GM12878 (cell line): ENCODE data around the gene ZIC1. TPM values are rescaled to one million over a fixed set of nuclear protein-coding genes. Genes with fewer than 3 reads are reported as not detected.

ENCODE experiments used
- ATAC-seq: fragments of 200-7000 bp; cut with Tn5 transposase; 3 replicates; pipeline ENCODE4 v1.9.1; 2020; ENCODE audit warnings: mild to moderate bottlenecking, moderate library complexity
- BruUV-seq: library from RNA; stranded (reverse); fragments of 400-500 nt; replicated peaks from 2 replicates; lab custom pipeline; 2021; lab: Mats Ljungman, UMichigan
- CTCF ChIA-PET: fragments of 300-600 bp; sonication (Branson Sonifier 250); formaldehyde crosslinking; extraction: SDS; loops from one replicate; lab custom pipeline; 2021; ENCODE audit warnings: inconsistent platforms; lab: Yijun Ruan, JAX
- POLR2A ChIA-PET: fragments of 350-600 bp; formaldehyde crosslinking; extraction: SDS; loops from one replicate; lab custom pipeline; 2021; ENCODE audit warnings: inconsistent platforms; lab: Charles Lee
- RAD21 ChIA-PET: fragments of 300-600 bp; sonication (Branson Sonifier 250); formaldehyde crosslinking; loops from one replicate; lab custom pipeline; 2023; ENCODE audit warnings: antibody characterized with exemption; ENCODE audit not compliant: unreplicated experiment; lab: Charles Lee
- SMC1A ChIA-PET: fragments of 300-600 bp; sonication (Branson Sonifier 250); formaldehyde crosslinking; loops from one replicate; lab custom pipeline; 2023; ENCODE audit not compliant: unreplicated experiment, uncharacterized antibody; lab: Charles Lee
- DNase-seq: peaks from one replicate; pipeline ENCODE4 v3.0.0-alpha.2; 2011; ENCODE audit warnings: low read depth, low spot score
- FAIRE-seq: peaks from 3 replicates; lab custom pipeline; 2011; peaks lifted over from hg19 to GRCh38; lab: Jason Lieb, UNC
- H2AFZ ChIP-seq: 2 replicates; pipeline ENCODE4 v1.6.0; 2011; ENCODE audit warnings: low read depth, low read length, control low read depth; ENCODE audit not compliant: control insufficient read depth
- H3K27ac ChIP-seq: 2 replicates; pipeline ENCODE4 v1.5.1; 2011; ENCODE audit warnings: control low read depth; ENCODE audit not compliant: control insufficient read depth, insufficient read depth
- H3K27me3 ChIP-seq, 2 experiments: replicated peaks in 1 of 2; 2 replicates each; pipeline versions ENCODE4 v1.6.0 to v1.6.1; 2011; ENCODE audit warnings: low read length in 1 of 2; ENCODE audit not compliant: control insufficient read depth in 2 of 2, insufficient read depth in 2 of 2
- H3K36me3 ChIP-seq, 2 experiments: 2 replicates each; pipeline ENCODE4 v1.5.1; 2011; ENCODE audit warnings: low read length in 1 of 2; ENCODE audit not compliant: control insufficient read depth in 2 of 2, insufficient read depth in 2 of 2
- H3K4me1 ChIP-seq: 2 replicates; pipeline ENCODE4 v1.6.1; 2011; ENCODE audit warnings: mild to moderate bottlenecking, low read length, moderate library complexity, mixed read lengths; ENCODE audit not compliant: control insufficient read depth, insufficient read depth
- H3K4me2 ChIP-seq: 2 replicates; pipeline ENCODE4 v1.6.0; 2011; ENCODE audit warnings: control low read depth; ENCODE audit not compliant: control insufficient read depth, insufficient read depth
- H3K4me3 ChIP-seq: fragments of 200-600 bp; sonication (generic); 2 replicates; pipeline ENCODE4 v1.5.1; 2016
- H3K79me2 ChIP-seq: 2 replicates; pipeline ENCODE4 v1.6.0; 2011; ENCODE audit warnings: low read length; ENCODE audit not compliant: control insufficient read depth, insufficient read depth
- H3K9ac ChIP-seq: 2 replicates; pipeline ENCODE4 v1.8.0; 2011; ENCODE audit warnings: low read length, control low read depth, mixed read lengths; ENCODE audit not compliant: control insufficient read depth, insufficient read depth
- H3K9me3 ChIP-seq: replicated peaks from 3 replicates; pipeline ENCODE4 v1.5.1; 2011; ENCODE audit warnings: mild to moderate bottlenecking, low read length; ENCODE audit not compliant: control insufficient read depth, insufficient read depth
- H4K20me1 ChIP-seq: 2 replicates; pipeline ENCODE4 v1.6.0; 2011; ENCODE audit not compliant: control insufficient read depth, insufficient read depth
- ATF2 ChIP-seq: IDR thresholded peaks from 2 replicates; pipeline ENCODE4 v1.6.1; 2012; ENCODE audit warnings: low read length, inconsistent platforms
- CEBPZ ChIP-seq: fragments of 150-350 bp; IDR thresholded peaks from 2 replicates; pipeline ENCODE4 v1.6.1; 2016; ENCODE audit warnings: low read depth, low read length
- ETV6 ChIP-seq, 2 experiments: fragments of 450-650 bp in 1 of 2; IDR thresholded peaks in 1 of 2; conservative IDR thresholded peaks in 1 of 2; 2 replicates each; pipeline ENCODE4 v1.6.1; 2014; ENCODE audit warnings: antibody characterized with exemption in 1 of 2, borderline replicate concordance in 1 of 2, low read depth in 1 of 2, mild to moderate bottlenecking in 1 of 2, moderate library complexity in 1 of 2
- GABPA ChIP-seq: IDR thresholded peaks from 2 replicates; pipeline ENCODE4 v1.6.1; 2014; ENCODE audit warnings: antibody characterized with exemption, low read depth, mild to moderate bottlenecking, inconsistent platforms
- MTA3 ChIP-seq: IDR thresholded peaks from 2 replicates; pipeline ENCODE4 v1.6.1; 2012; ENCODE audit warnings: low read length, inconsistent platforms, borderline replicate concordance
- NBN ChIP-seq: fragments of 450-650 bp; IDR thresholded peaks from 2 replicates; pipeline ENCODE4 v1.6.1; 2016
- NFYA ChIP-seq: IDR thresholded peaks from 2 replicates; pipeline ENCODE4 v1.6.1; 2011; ENCODE audit warnings: low read depth, mild to moderate bottlenecking, low read length, improper control_type of control experiment, borderline replicate concordance
- RELA ChIP-seq: fragments of 450-650 bp; IDR thresholded peaks from 2 replicates; pipeline ENCODE4 v1.8.0; 2014; ENCODE audit warnings: borderline replicate concordance; ENCODE audit not compliant: partially characterized antibody
- SRF ChIP-seq, 2 experiments: IDR thresholded peaks; 2 replicates each; pipeline ENCODE4 v1.6.1; 2011; ENCODE audit warnings: low read depth in 2 of 2, low read length in 2 of 2, mild to moderate bottlenecking in 1 of 2, moderate library complexity in 1 of 2
- STAT1 ChIP-seq: fragments of 450-650 bp; conservative IDR thresholded peaks from 2 replicates; pipeline ENCODE4 v1.6.1; 2014; ENCODE audit warnings: antibody characterized with exemption, mild to moderate bottlenecking
- SUPT20H ChIP-seq: IDR thresholded peaks from 2 replicates; pipeline ENCODE4 v1.6.1; 2011; ENCODE audit warnings: low read depth, mild to moderate bottlenecking, low read length, moderate library complexity, borderline replicate concordance; ENCODE audit not compliant: control insufficient read depth
- TCF12 ChIP-seq: IDR thresholded peaks from 2 replicates; pipeline ENCODE4 v1.6.1; 2011; ENCODE audit warnings: low read depth, mild to moderate bottlenecking, low read length
- TCF7 ChIP-seq: IDR thresholded peaks from 2 replicates; pipeline ENCODE4 v1.6.1; 2014; ENCODE audit warnings: antibody characterized with exemption, borderline replicate concordance
- WGBS: methylation state at CpG from one replicate; pipeline ENCODE4 v1.1.6; 2016; ENCODE audit warnings: low lambda C conversion rate; ENCODE audit not compliant: insufficient replicate concordance, insufficient coverage; ENCODE audit errors: missing lambda C conversion rate; 5-methylcytosine and 5-hydroxymethylcytosine counted together
- in situ Hi-C: fragments of 300-500 bp; cut with MboI; formaldehyde crosslinking; loops from 9 replicates; pipeline ENCODE4 v1.14.3; 2018; ENCODE audit warnings: mixed read lengths
- intact Hi-C: fragments of 100-400 bp; cut with micrococcal nuclease; formaldehyde crosslinking; loops from one replicate; pipeline ENCODE4 v1.14.2; 2022; ENCODE audit not compliant: unreplicated experiment
- polyA plus RNA-seq, 11 experiments: library from polyadenylated mRNA; depleted of rRNA in 4 of 11; unstranded in 6 of 11; stranded (reverse) in 5 of 11; fragments of >200 nt; fragmentation: Nextera tagmentation in 4 of 11; fragmentation: Illumina TruSeq in 1 of 11; extraction: Ambion mirVana in 4 of 11; extraction: Trizol in 1 of 11; gene quantifications; 1 replicate in 1 of 11; 2 replicates in 10 of 11; pipeline versions ENCODE4 v1.2.1 to v1.2.3, GENCODE V29; 2011 to 2016; ENCODE audit warnings: inconsistent platforms in 2 of 11, missing spikeins in 2 of 11, low read depth in 1 of 11
- total RNA-seq, 4 experiments: library from RNA; depleted of rRNA in 3 of 4; stranded (reverse); fragments of >200 nt in 3 of 4; fragmentation: Illumina TruSeq in 1 of 4; extraction: Trizol in 1 of 4; gene quantifications; 2 replicates each; pipeline versions ENCODE4 v1.2.1 to v1.2.3, GENCODE V29; 2013 to 2021
- TF ChIP-seq, protein P1 (sequence below): fragments of 450-650 bp; formaldehyde crosslinking; IDR thresholded peaks from 2 replicates; pipeline ENCODE4 v1.4.0; 2020; ENCODE audit warnings: mild to moderate bottlenecking, moderate library complexity

ZIC1 gene
- total and polyA plus RNA-seq, 10 of the 15 experiments (the other 5 are each of a cell fraction or from before 2014, with no cell fraction given): not detected

DNA sequence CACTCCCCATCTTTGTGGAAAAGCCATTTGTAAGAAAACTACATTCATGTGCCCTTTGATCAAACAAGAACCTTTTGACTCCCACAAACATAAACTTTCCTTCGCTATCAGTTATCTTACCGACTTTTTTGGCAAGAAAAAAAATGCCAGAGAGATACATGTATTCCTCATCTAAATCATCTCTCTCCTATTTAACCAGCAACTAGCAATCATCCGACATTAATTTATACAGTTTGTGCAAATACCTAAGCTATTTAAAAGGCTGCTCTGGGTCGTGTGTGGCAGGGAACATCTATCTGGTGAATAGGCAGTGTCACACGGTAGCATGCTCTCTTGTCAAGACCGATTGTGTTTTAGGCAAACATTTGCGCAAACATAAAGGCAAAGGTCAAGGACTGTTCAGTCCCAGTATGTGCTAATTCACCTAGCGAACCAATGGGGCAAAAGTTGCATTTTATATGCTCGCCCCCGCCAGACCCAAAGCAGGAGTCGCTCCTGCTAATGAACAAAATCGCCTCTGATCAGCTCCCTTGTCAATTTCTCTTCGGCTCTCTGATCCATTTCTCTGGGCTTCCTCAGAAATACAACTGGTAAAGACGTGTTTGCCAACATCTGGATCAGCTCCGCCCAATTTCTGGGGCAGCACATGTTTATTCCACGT, 40.5 kb upstream of the ZIC1 start (continued):
- no peak for TF ChIP-seq TCF12
- no peak for TF ChIP-seq ETV6 (conservative IDR thresholded peaks at IDR 0.05 in 1 of 2, IDR thresholded peaks at IDR 0.05 in 1 of 2; ENCODE audit: borderline replicate concordance in 1 of 2, low read depth in 1 of 2)
- no peak for TF ChIP-seq SRF (IDR thresholded peaks at IDR 0.05; ENCODE audit: low read depth in 2 of 2, low read length in 2 of 2)
- no peak for TF ChIP-seq TCF7
- TF ChIP-seq ATF2: no peak
- TF ChIP-seq SUPT20H: no peak
- no peak for TF ChIP-seq MTA3

GRCh38 chr3:147369231-147369630, 39.9 kb upstream of the ZIC1 start:
- 58% methylated on average over 13 of the region's 13 CpGs for WGBS
- H3K9ac ChIP-seq: no peak overlapping the region
- in situ Hi-C loops (no loop called here), intact Hi-C loops (loop anchor here (10.0 kb wide), 1 partner anchor 1016 kb away; no protein-coding TSS in a partner anchor)
- no peaks in the 10 kb centered on the region for H3K79me2 ChIP-seq
- ATAC-seq (no peak), DNase-seq (no peak), FAIRE-seq (no peak)
- H3K27ac ChIP-seq: no peak overlapping the region
- H3K4me1 ChIP-seq: no peaks in the 10 kb centered on the region
- no peak overlapping the region for H3K4me3 ChIP-seq
- BruUV-seq: no TSS peak
- CTCF ChIA-PET: interaction anchor here (0.6 kb wide), 1 partner anchor 247 kb away, joined by 3 read pairs; no protein-coding TSS in a partner anchor
- H2AFZ ChIP-seq: no peak overlapping the region
- no peak overlapping the region for H3K4me2 ChIP-seq
- peaks cover 3 to 30% of the 10 kb centered on the region in 2 experiments for H3K27me3 ChIP-seq
- RAD21 ChIA-PET: no interaction called here
- SMC1A ChIA-PET: interaction anchor here (0.6 to 1.4 kb wide), 2 partner anchors 13 to 707 kb away, joined by 3 read pairs; no protein-coding TSS in a partner anchor
- POLR2A ChIA-PET: no interaction called here
- no peaks in the 10 kb centered on the region for H4K20me1 ChIP-seq
- H3K9me3 ChIP-seq: no peaks in the 10 kb centered on the region; the same call in 2 of the 3 replicates
- H3K36me3 ChIP-seq: no peaks in the 10 kb centered on the region
- TF ChIP-seq STAT1 (no peak), CEBPZ (no peak), GABPA (no peak), RELA (no peak), NBN (no peak), NFYA (no peak)
- TF ChIP-seq, protein P1, sequence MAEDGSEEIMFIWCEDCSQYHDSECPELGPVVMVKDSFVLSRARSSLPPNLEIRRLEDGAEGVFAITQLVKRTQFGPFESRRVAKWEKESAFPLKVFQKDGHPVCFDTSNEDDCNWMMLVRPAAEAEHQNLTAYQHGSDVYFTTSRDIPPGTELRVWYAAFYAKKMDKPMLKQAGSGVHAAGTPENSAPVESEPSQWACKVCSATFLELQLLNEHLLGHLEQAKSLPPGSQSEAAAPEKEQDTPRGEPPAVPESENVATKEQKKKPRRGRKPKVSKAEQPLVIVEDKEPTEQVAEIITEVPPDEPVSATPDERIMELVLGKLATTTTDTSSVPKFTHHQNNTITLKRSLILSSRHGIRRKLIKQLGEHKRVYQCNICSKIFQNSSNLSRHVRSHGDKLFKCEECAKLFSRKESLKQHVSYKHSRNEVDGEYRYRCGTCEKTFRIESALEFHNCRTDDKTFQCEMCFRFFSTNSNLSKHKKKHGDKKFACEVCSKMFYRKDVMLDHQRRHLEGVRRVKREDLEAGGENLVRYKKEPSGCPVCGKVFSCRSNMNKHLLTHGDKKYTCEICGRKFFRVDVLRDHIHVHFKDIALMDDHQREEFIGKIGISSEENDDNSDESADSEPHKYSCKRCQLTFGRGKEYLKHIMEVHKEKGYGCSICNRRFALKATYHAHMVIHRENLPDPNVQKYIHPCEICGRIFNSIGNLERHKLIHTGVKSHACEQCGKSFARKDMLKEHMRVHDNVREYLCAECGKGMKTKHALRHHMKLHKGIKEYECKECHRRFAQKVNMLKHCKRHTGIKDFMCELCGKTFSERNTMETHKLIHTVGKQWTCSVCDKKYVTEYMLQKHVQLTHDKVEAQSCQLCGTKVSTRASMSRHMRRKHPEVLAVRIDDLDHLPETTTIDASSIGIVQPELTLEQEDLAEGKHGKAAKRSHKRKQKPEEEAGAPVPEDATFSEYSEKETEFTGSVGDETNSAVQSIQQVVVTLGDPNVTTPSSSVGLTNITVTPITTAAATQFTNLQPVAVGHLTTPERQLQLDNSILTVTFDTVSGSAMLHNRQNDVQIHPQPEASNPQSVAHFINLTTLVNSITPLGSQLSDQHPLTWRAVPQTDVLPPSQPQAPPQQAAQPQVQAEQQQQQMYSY (CRISPR knock-in tag): no peak
